SKM-1 treated with dmso at 0.1 percent for 144 hours (cell line): ENCODE results near the gene USP1.
A peak's percentile ranks its signal among the peaks of the same experiment; 100 is the strongest.

Source experiments
- DNase-seq: peaks from one replicate; lab custom pipeline; 2025; ENCODE audit not compliant: unreplicated experiment; lab: John Stamatoyannopoulos, UW

Gene USP1, protein sequence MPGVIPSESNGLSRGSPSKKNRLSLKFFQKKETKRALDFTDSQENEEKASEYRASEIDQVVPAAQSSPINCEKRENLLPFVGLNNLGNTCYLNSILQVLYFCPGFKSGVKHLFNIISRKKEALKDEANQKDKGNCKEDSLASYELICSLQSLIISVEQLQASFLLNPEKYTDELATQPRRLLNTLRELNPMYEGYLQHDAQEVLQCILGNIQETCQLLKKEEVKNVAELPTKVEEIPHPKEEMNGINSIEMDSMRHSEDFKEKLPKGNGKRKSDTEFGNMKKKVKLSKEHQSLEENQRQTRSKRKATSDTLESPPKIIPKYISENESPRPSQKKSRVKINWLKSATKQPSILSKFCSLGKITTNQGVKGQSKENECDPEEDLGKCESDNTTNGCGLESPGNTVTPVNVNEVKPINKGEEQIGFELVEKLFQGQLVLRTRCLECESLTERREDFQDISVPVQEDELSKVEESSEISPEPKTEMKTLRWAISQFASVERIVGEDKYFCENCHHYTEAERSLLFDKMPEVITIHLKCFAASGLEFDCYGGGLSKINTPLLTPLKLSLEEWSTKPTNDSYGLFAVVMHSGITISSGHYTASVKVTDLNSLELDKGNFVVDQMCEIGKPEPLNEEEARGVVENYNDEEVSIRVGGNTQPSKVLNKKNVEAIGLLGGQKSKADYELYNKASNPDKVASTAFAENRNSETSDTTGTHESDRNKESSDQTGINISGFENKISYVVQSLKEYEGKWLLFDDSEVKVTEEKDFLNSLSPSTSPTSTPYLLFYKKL

DNA sequence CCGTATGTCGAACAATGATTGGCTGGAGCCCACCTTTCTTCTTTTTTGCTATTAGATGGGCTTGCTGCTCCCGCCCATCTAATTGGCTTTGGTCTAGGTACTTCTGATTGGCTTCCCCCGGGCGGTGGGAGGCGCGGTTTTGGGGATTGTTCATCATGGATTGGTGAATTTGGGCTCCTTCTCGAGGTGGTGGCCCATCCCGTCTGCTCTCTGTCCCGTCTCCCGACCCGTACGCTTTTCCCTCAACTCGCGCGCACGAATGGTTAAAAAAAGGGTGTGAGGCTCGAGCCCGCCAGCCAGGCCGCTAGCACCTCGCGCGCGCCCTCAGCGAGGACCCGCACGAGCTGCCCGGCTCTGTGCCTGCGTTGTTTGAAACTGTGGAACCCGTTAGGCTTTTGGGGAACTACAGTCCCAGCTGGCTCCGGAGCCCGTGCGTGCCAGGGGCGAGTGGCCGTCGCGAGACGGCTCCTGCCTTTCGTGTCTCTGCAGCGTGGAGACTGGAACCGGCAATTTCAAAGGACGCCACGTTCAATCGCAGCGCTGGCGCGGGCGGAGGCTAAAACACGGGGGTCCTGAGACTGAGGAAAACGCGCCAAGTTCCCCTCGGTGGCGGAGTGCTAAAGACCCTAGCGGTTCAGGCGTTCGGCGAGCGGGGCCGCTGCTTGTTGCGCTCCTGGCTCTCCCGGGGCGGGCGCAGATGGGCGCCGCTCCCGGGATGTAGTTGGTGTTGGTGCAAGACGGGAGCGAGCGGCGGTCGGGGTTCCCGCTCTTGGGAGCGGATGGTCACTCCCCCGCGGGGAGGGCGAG is at the start of gene USP1:
Gene USP1, plus strand, starts transcription at position 584 of the 807 bp plus-strand sequence. CDS start 2,819 bp downstream, outside the sequence.
- DNase-seq: peak; percentile 99

DNA sequence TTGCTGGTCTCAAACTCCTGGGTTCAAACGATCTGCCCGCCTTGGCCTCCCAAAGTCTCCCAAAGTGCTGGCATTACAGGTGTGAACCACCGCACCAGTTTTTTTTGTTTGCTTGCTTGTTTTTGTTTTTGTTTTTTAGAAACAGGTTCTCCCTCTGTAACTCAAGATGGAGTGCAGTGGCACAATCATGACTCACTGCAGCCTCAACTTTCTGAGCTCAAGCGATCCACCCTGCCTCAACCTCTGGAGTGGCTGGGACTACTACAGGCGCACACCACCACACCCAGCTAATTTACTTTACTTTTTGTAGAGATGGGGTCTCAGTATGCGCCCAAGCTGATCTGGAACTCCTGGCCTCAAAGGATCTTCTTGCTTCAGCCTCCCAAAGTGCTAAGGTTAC is 47.3 kb upstream of the USP1 start:
- DNase-seq: no peak

DNA sequence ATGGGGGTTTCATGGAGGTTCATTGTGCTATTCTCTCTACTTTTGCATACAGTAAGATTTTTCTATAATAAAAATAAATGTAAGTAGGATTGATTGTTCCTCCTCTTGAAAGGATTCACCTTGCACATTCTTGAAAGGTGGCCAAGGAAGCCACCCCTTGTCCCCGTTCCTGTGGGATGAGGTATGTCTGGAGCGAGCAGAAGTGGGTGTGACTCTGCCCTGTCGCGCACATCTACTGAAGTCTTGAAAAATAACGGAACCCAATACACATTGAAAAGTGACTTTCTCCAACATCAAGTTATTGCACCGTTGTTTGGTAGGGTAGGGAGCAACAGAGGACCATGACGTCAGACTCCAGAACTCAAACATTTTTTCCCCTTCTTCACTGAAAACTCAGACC is 46.8 kb upstream of the USP1 start:
- DNase-seq: no peak

- no peak for DNase-seq
These were observed 45.4 kb upstream of the USP1 start for GRCh38 chr1:62391369-62391971.

DNA sequence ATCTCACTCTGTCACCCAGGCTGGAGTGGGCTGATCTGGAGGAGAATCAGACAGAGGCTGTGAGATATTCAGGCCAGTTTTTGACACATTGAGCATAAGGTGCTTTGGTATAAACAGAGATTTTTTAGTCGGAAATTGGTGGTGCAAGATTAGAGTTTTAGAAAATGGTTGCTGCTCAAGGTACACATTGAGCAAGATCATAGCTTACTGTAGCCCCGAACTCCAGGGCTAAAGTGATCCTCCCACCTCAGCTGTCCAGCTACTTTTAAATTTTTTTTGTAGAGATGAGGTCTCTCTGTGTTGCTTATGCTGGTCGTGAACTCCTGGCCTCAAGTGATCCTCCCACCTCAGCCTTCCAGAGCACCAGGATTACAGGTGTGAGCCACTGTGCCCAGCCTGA is 43.9 kb upstream of the USP1 start:
- no peak for DNase-seq

DNA sequence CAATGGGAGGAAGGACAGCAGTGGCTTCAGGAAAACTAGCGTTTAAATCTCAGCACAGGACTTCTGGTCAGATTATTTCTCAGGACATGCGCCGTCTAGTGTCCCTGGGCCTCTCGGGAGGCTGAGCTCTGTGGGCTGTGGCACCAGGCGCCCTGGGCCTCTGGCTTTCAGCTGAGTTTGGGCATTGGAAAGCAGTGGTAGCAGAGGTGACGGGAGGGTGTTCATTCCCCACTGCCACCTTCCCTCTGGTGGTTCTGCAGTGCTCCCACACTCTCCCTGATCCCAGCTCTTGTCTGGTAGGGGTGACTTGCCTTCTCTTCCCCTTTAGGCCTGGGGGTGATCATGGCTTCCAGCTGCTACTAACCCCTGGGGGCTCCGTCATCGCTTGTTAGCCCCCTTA is 42.2 kb upstream of the USP1 start:
- no peak for DNase-seq

GRCh38 chr1:62395291-62395690 is 41.6 kb upstream of the USP1 start:
- no peak for DNase-seq

GRCh38 chr1:62396871-62397270 is 40.0 kb upstream of the USP1 start:
- no peak for DNase-seq

DNA sequence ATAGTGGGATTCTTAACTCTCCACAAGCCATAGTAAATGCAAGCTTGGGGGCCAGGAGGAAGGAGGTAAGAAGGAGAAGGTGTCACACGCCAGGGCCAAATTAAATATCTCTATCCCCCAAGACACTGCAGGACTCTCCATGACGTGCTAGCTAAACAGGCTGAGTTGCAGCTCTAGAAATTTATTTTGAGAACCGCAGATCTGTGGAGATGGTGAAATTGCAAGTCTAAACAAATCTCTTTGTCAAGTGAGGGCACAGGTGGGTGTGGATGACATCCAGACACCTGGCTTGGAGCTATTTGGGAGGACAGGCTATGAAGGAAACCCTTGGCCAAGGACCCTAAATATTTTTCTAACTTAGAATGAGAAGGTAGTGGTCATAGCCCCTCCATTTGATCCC is 39.5 kb upstream of the USP1 start:
- DNase-seq: no peak

GRCh38 chr1:62398377-62398776 is 38.5 kb upstream of the USP1 start:
- no peak for DNase-seq

- DNase-seq: no peak
These were observed 35.7 kb upstream of the USP1 start for GRCh38 chr1:62401034-62401760.

- no peak for DNase-seq
These were observed 31.6 kb upstream of the USP1 start for GRCh38 chr1:62405247-62405646.

DNA sequence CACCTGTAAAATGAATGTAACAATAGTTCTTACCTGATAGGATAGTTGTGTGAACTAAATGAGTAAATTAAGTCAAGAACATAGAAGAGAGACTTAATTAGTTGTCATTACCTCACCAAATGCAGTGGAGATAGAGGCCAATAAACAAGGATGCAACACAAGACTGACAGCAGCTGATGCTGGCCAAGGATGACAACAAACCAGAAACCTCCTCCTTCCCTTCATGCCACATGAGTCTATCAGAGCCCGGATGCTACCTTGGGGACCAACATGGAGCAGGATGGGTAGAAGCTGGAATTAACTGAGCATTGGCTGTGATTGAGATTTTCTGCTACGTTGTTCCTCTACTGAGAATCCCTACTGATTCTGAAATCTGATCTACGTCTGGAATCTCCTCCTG is 30.3 kb upstream of the USP1 start:
- no peak for DNase-seq

DNA sequence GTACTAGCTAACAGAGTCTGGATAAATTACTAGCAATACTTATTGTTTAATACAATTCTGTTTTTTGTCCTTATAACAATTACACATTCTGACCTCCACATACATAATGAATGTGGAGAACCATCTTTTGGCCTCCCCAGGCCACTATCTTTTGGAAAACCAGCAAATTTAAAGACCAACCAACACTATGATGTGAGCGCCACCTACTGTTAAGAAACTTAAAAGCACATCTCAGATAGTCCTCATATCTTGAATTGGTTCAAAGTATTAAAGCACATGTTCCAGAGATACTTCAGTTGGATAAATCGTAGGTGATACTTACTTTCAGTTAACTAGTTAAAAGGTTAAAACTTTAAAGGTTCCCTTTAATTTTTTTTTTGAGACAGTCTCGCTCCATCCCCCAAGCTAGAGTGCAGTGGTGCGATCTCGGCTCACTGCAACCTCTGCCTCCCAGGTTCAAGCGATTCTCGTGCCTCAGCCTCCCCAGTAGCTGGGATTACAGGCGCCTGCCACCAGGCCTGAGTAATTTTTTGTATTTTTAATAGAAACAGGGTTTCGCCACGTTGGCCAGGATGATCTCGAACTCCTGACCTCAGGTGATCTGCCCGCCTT is 29.3 kb upstream of the USP1 start:
- DNase-seq: peak; percentile 59

- DNase-seq: no peak
These were observed 21.2 kb upstream of the USP1 start for GRCh38 chr1:62415687-62416086.

- DNase-seq: no peak
These were observed 19.4 kb upstream of the USP1 start for GRCh38 chr1:62417351-62417999.

- DNase-seq: no peak
These were observed 16.6 kb upstream of the USP1 start for GRCh38 chr1:62420214-62420613.

DNA sequence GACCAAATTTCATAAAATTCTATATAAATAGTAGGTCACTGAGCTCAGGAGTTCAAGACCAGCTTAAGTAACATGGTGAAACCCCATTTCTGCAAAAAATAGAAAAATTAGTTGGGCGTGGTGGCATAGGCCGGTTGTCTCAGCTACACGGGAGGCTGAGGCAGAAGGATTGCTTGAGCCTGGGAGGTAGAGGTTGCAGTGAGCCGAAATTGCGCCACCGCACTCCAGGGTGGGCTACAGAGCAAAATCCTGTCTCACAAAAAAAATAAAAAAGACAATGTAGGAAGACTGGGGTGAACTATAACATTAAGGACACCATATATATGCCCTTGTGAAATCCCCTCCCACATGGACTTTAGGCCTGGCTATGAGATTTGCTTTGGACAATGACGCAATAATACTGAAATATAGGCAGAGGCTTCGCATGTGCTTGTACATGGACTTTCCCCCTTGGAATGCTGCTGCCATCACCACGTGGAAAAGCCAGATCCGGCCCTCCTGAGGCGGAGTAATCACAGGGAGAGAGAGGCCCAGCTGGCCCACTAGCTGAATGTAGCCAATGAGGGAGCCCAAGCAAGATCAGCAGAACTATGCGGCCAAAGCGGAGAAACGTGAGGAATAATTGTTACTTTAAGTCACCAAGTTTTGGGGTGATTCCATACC is 13.1 kb upstream of the USP1 start:
- DNase-seq: no peak

GRCh38 chr1:62424411-62424810 is 12.4 kb upstream of the USP1 start:
- no peak for DNase-seq
